Ishikawa (cell line): ENCODE data around the gene MEF2B.

Experiments
- CEBPB ChIP-seq: IDR thresholded peaks from 2 replicates; pipeline ENCODE4 v1.6.1; 2012
- CREB1 ChIP-seq: IDR thresholded peaks from 2 replicates; pipeline ENCODE4 v1.6.1; 2012; ENCODE audit warnings: low read depth
- EGR1 ChIP-seq: IDR thresholded peaks from 2 replicates; pipeline ENCODE4 v1.6.1; 2012
- EP300 ChIP-seq: IDR thresholded peaks from 2 replicates; pipeline ENCODE4 v1.6.1; 2012; ENCODE audit warnings: borderline replicate concordance
- FOXM1 ChIP-seq: IDR thresholded peaks from 2 replicates; pipeline ENCODE4 v1.6.1; 2012; ENCODE audit warnings: low read depth, borderline replicate concordance
- MAX ChIP-seq: IDR thresholded peaks from 2 replicates; pipeline ENCODE4 v1.6.1; 2012
- NFIC ChIP-seq: IDR thresholded peaks from 2 replicates; pipeline ENCODE4 v1.6.1; 2012
- RAD21 ChIP-seq: IDR thresholded peaks from 2 replicates; pipeline ENCODE4 v1.6.1; 2012; ENCODE audit warnings: low read depth
- TAF1 ChIP-seq: IDR thresholded peaks from 2 replicates; pipeline ENCODE4 v1.6.1; 2012; ENCODE audit warnings: low read depth, mild to moderate bottlenecking
- TCF12 ChIP-seq: IDR thresholded peaks from 2 replicates; pipeline ENCODE4 v1.6.1; 2012; ENCODE audit warnings: low read depth
- TEAD4 ChIP-seq: IDR thresholded peaks from 2 replicates; pipeline ENCODE4 v1.6.1; 2012
- YY1 ChIP-seq: IDR thresholded peaks from 2 replicates; pipeline ENCODE4 v1.6.1; 2012; ENCODE audit warnings: low read depth
- ZBTB7A ChIP-seq: IDR thresholded peaks from 2 replicates; pipeline ENCODE4 v1.6.1; 2012; ENCODE audit warnings: low read depth
- TF ChIP-seq, protein P1 (sequence below): IDR thresholded peaks from 2 replicates; pipeline ENCODE4 v1.6.1; 2012
- TF ChIP-seq, protein P2 (sequence below): IDR thresholded peaks from 2 replicates; pipeline ENCODE4 v1.6.1; 2012; ENCODE audit warnings: low read depth, mild to moderate bottlenecking

Gene MEF2B

GRCh38 chr19:19131989-19132388 lies 38.1 kb downstream of the MEF2B start:
- TF ChIP-seq EGR1 = no peak
- TF ChIP-seq, protein P1, sequence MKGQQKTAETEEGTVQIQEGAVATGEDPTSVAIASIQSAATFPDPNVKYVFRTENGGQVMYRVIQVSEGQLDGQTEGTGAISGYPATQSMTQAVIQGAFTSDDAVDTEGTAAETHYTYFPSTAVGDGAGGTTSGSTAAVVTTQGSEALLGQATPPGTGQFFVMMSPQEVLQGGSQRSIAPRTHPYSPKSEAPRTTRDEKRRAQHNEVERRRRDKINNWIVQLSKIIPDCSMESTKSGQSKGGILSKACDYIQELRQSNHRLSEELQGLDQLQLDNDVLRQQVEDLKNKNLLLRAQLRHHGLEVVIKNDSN = no peak
- no peak for TF ChIP-seq TEAD4
- no peak for TF ChIP-seq CREB1
- TF ChIP-seq TCF12 = no peak
- no peak for TF ChIP-seq ZBTB7A
- no peak for TF ChIP-seq FOXM1
- TF ChIP-seq EP300 = no peak
- TF ChIP-seq, protein P2, sequence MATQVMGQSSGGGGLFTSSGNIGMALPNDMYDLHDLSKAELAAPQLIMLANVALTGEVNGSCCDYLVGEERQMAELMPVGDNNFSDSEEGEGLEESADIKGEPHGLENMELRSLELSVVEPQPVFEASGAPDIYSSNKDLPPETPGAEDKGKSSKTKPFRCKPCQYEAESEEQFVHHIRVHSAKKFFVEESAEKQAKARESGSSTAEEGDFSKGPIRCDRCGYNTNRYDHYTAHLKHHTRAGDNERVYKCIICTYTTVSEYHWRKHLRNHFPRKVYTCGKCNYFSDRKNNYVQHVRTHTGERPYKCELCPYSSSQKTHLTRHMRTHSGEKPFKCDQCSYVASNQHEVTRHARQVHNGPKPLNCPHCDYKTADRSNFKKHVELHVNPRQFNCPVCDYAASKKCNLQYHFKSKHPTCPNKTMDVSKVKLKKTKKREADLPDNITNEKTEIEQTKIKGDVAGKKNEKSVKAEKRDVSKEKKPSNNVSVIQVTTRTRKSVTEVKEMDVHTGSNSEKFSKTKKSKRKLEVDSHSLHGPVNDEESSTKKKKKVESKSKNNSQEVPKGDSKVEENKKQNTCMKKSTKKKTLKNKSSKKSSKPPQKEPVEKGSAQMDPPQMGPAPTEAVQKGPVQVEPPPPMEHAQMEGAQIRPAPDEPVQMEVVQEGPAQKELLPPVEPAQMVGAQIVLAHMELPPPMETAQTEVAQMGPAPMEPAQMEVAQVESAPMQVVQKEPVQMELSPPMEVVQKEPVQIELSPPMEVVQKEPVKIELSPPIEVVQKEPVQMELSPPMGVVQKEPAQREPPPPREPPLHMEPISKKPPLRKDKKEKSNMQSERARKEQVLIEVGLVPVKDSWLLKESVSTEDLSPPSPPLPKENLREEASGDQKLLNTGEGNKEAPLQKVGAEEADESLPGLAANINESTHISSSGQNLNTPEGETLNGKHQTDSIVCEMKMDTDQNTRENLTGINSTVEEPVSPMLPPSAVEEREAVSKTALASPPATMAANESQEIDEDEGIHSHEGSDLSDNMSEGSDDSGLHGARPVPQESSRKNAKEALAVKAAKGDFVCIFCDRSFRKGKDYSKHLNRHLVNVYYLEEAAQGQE = no peak
- no peak for TF ChIP-seq MAX
- TF ChIP-seq TAF1 = no peak
- TF ChIP-seq YY1 = no peak
- no peak for TF ChIP-seq NFIC
- no peak for TF ChIP-seq CEBPB
- no peak for TF ChIP-seq RAD21

GRCh38 chr19:19126102-19126501 lies 44.0 kb downstream of the MEF2B start:
- TF ChIP-seq ZBTB7A (no peak), EGR1 (no peak), FOXM1 (no peak), NFIC (no peak), CEBPB (no peak), TCF12 (no peak), TEAD4 (no peak), CREB1 (no peak), MAX (no peak), EP300 (no peak), RAD21 (no peak), TAF1 (no peak), YY1 (no peak)
- TF ChIP-seq, protein P1 = no peak
- TF ChIP-seq, protein P2 = no peak

- TF ChIP-seq CEBPB (no peak), RAD21 (no peak), TEAD4 (no peak), CREB1 (no peak), TAF1 (no peak), EGR1 (no peak), YY1 (no peak), NFIC (no peak), MAX (no peak), FOXM1 (no peak), ZBTB7A (no peak), TCF12 (no peak), EP300 (no peak)
- TF ChIP-seq, protein P2 = no peak
- TF ChIP-seq, protein P1 = no peak
Observed at GRCh38 chr19:19123386-19123785, 46.7 kb downstream of the MEF2B start.

- TF ChIP-seq EP300 (no peak), YY1 (no peak), NFIC (no peak), TAF1 (no peak)
Observed at GRCh38 chr19:19122902-19123301, 47.2 kb downstream of the MEF2B start.
